SU-DHL-6 (cell line): ENCODE measurements around the gene B3GNT5.

Experiments used
- EZH2phosphoT487 ChIP-seq: fragments of 200-600 bp; sonication (generic), shearing (Covaris generic); conservative IDR thresholded peaks from 2 replicates; pipeline ENCODE4 v1.6.1; 2018; ENCODE audit warnings: mild to moderate bottlenecking, antibody characterized with exemption, low read length, moderate library complexity, mixed read lengths
- TF ChIP-seq, protein P1 (sequence below): fragments of 200-600 bp; sonication (generic); IDR thresholded peaks from one replicate; pipeline ENCODE4 v1.5.1; 2017; ENCODE audit warnings: antibody characterized with exemption, mild to moderate bottlenecking, low read length, moderate library complexity; ENCODE audit not compliant: insufficient read depth, poor library complexity, severe bottlenecking

DNA sequence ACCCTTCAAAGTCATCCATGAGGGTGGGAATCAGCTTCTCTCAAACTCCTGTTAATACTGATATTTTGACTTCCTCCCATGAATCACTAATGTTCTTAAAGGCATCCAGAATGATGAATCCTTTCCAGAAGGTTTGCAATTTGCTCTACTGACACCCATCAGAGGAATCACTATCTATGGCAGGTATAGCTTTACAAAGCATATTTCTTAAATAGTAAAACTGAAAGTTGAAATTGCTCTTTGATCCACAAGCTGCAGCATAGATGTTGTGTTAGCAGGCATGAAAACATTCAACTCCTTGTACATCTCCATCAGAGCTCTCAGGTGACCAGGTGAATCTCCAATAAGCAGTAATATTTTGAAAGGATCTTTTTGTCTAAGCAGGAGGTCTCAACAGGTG lies 66.3 kb downstream of the B3GNT5 start:
- TF ChIP-seq, protein P1, sequence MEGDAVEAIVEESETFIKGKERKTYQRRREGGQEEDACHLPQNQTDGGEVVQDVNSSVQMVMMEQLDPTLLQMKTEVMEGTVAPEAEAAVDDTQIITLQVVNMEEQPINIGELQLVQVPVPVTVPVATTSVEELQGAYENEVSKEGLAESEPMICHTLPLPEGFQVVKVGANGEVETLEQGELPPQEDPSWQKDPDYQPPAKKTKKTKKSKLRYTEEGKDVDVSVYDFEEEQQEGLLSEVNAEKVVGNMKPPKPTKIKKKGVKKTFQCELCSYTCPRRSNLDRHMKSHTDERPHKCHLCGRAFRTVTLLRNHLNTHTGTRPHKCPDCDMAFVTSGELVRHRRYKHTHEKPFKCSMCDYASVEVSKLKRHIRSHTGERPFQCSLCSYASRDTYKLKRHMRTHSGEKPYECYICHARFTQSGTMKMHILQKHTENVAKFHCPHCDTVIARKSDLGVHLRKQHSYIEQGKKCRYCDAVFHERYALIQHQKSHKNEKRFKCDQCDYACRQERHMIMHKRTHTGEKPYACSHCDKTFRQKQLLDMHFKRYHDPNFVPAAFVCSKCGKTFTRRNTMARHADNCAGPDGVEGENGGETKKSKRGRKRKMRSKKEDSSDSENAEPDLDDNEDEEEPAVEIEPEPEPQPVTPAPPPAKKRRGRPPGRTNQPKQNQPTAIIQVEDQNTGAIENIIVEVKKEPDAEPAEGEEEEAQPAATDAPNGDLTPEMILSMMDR, result no peak
- TF ChIP-seq EZH2phosphoT487, result no peak
